H9 (cell line): ENCODE results near the gene CRMP1. TPM values are rescaled to one million over a fixed set of nuclear protein-coding genes. Genes with fewer than 3 reads are reported as not detected.

Source experiments
- DNase-seq: peaks from one replicate; pipeline ENCODE4 v3.0.0-alpha.2; 2017
- H2AFZ ChIP-seq: one replicate; pipeline ENCODE4 v1.6.1; 2013; ENCODE audit warnings: mild to moderate bottlenecking, low read length, control low read depth, moderate library complexity
- H2AK5ac ChIP-seq: 2 replicates; pipeline ENCODE4 v1.6.1; 2013; ENCODE audit warnings: low read length, control low read depth, mixed read lengths; ENCODE audit not compliant: insufficient read length
- H2BK120ac ChIP-seq: one replicate; pipeline ENCODE4 v1.6.1; 2013; ENCODE audit warnings: low read depth, mild to moderate bottlenecking, low read length, control low read depth, inconsistent platforms; ENCODE audit not compliant: poor library complexity, severe bottlenecking
- H2BK12ac ChIP-seq: 2 replicates; pipeline ENCODE4 v1.6.1; 2013; ENCODE audit warnings: low read length, control low read depth, mixed read lengths, low read depth; ENCODE audit not compliant: insufficient read length
- H2BK15ac ChIP-seq: 2 replicates; pipeline ENCODE4 v1.6.1; 2013; ENCODE audit warnings: low read depth, low read length, control low read depth
- H2BK20ac ChIP-seq: one replicate; pipeline ENCODE4 v1.6.1; 2013; ENCODE audit warnings: low read depth, mild to moderate bottlenecking, low read length, control low read depth, inconsistent platforms; ENCODE audit not compliant: poor library complexity, severe bottlenecking
- H2BK5ac ChIP-seq: 2 replicates; pipeline ENCODE4 v1.6.1; 2013; ENCODE audit warnings: low read length, control low read depth, mixed read lengths; ENCODE audit not compliant: insufficient read length
- H3K14ac ChIP-seq: 2 replicates; pipeline ENCODE4 v1.6.1; 2013; ENCODE audit warnings: low read length, control low read depth; ENCODE audit not compliant: insufficient read depth
- H3K18ac ChIP-seq: 2 replicates; pipeline ENCODE4 v1.6.1; 2013; ENCODE audit warnings: low read depth, mild to moderate bottlenecking, mixed read lengths, low read length, control low read depth; ENCODE audit not compliant: insufficient read length
- H3K23ac ChIP-seq: 2 replicates; pipeline ENCODE4 v1.6.1; 2013; ENCODE audit warnings: low read length, control low read depth, mixed read lengths, low read depth; ENCODE audit not compliant: insufficient read length
- H3K23me2 ChIP-seq: 2 replicates; pipeline ENCODE4 v1.6.1; 2013; ENCODE audit warnings: low read depth, mild to moderate bottlenecking, mixed read lengths, low read length, control low read depth; ENCODE audit not compliant: insufficient read length, poor library complexity, severe bottlenecking
- H3K27ac ChIP-seq: 2 replicates; pipeline ENCODE4 v1.5.1; 2013; ENCODE audit warnings: low read length, control low read depth, mixed read lengths, low read depth; ENCODE audit not compliant: insufficient read length
- H3K27me3 ChIP-seq: 2 replicates; pipeline ENCODE4 v1.6.1; 2013; ENCODE audit warnings: low read length, control low read depth, inconsistent platforms; ENCODE audit not compliant: insufficient read depth
- H3K4ac ChIP-seq: 2 replicates; pipeline ENCODE4 v1.6.1; 2013; ENCODE audit warnings: low read depth, mild to moderate bottlenecking, control low read depth, inconsistent platforms, low read length, moderate library complexity
- H3K4me1 ChIP-seq: 2 replicates; pipeline ENCODE4 v1.6.1; 2013; ENCODE audit warnings: low read length, control low read depth, inconsistent platforms; ENCODE audit not compliant: insufficient read depth
- H3K4me2 ChIP-seq: 2 replicates; pipeline ENCODE4 v1.6.1; 2013; ENCODE audit warnings: low read length, control low read depth, mixed read lengths; ENCODE audit not compliant: insufficient read length, insufficient read depth
- H3K56ac ChIP-seq: 2 replicates; pipeline ENCODE4 v1.6.1; 2013; ENCODE audit warnings: low read depth, mild to moderate bottlenecking, mixed read lengths, low read length, control low read depth; ENCODE audit not compliant: insufficient read length
- H3K79me1 ChIP-seq: 2 replicates; pipeline ENCODE4 v1.6.1; 2013; ENCODE audit warnings: low read depth, mild to moderate bottlenecking, moderate library complexity, low read length, control low read depth, inconsistent platforms; ENCODE audit not compliant: insufficient read depth, poor library complexity, severe bottlenecking
- H3K79me2 ChIP-seq: 2 replicates; pipeline ENCODE4 v1.6.1; 2013; ENCODE audit warnings: low read length, control low read depth, inconsistent platforms; ENCODE audit not compliant: insufficient read depth
- H3K9ac ChIP-seq: 2 replicates; pipeline ENCODE4 v1.6.1; 2013; ENCODE audit warnings: low read length, control low read depth, mixed read lengths; ENCODE audit not compliant: insufficient read length; ENCODE audit errors: extremely low read depth
- H3K9me3 ChIP-seq: one replicate; pipeline ENCODE4 v1.6.1; 2013; ENCODE audit warnings: low read depth, low read length, inconsistent platforms; ENCODE audit not compliant: control insufficient read depth
- H3T11ph ChIP-seq: one replicate; pipeline ENCODE4 v1.6.1; 2013; ENCODE audit warnings: mild to moderate bottlenecking, low read length, control low read depth, inconsistent platforms
- H4K20me1 ChIP-seq: one replicate; pipeline ENCODE4 v1.6.1; 2013; ENCODE audit not compliant: control insufficient read depth, insufficient read length, insufficient read depth
- H4K5ac ChIP-seq: 2 replicates; pipeline ENCODE4 v1.6.1; 2013; ENCODE audit warnings: low read depth, mild to moderate bottlenecking, mixed read lengths, low read length, control low read depth; ENCODE audit not compliant: insufficient read length
- H4K8ac ChIP-seq: replicated peaks from 2 replicates; pipeline ENCODE4 v1.6.1; 2013; ENCODE audit warnings: low read length, control low read depth, mixed read lengths, low read depth; ENCODE audit not compliant: insufficient read length
- H4K91ac ChIP-seq: 2 replicates; pipeline ENCODE4 v1.6.1; 2013; ENCODE audit warnings: low read depth, mild to moderate bottlenecking, moderate library complexity, mixed read lengths, low read length, control low read depth; ENCODE audit not compliant: insufficient read length
- H3K27ac Mint-ChIP-seq, 3 experiments: 2 replicates in 2 of 3; 3 replicates in 1 of 3; pipeline ENCODE4 v1.8.0; 2020 to 2021; ENCODE audit warnings: mixed read lengths in 3 of 3, mild to moderate bottlenecking in 1 of 3, moderate library complexity in 1 of 3
- H3K27me3 Mint-ChIP-seq: 2 replicates; pipeline ENCODE4 v1.8.0; 2021; ENCODE audit warnings: low read depth, mild to moderate bottlenecking, moderate library complexity, mixed read lengths
- H3K36me3 Mint-ChIP-seq, 3 experiments: 2 replicates in 2 of 3; 3 replicates in 1 of 3; pipeline ENCODE4 v1.8.0; 2020 to 2021; ENCODE audit warnings: low read depth in 3 of 3, mixed read lengths in 3 of 3; ENCODE audit not compliant: insufficient read depth in 1 of 3
- H3K4me1 Mint-ChIP-seq, 2 experiments: 2 replicates each; pipeline ENCODE4 v1.8.0; 2020; ENCODE audit warnings: mixed read lengths in 2 of 2
- H3K4me3 Mint-ChIP-seq, 2 experiments: 2 replicates in 1 of 2; 3 replicates in 1 of 2; pipeline ENCODE4 v1.8.0; 2020 to 2021; ENCODE audit warnings: mild to moderate bottlenecking in 2 of 2, mixed read lengths in 2 of 2, moderate library complexity in 1 of 2
- H3K9me3 Mint-ChIP-seq, 2 experiments: 2 replicates in 1 of 2; 3 replicates in 1 of 2; pipeline ENCODE4 v1.8.0; 2020; ENCODE audit warnings: mild to moderate bottlenecking in 2 of 2, mixed read lengths in 2 of 2, moderate library complexity in 1 of 2
- CTCF ChIP-seq: fragments of 200-600 bp; sonication (generic); conservative IDR thresholded peaks from 3 replicates; pipeline ENCODE4 v1.8.0; 2021; ENCODE audit warnings: antibody characterized with exemption, mild to moderate bottlenecking
- WGBS: extraction: QIAGEN DNeasy Blood & Tissue Kit; methylation state at CpG from one replicate; pipeline ENCODE4 v1.1.7; 2013; ENCODE audit warnings: missing lambda C conversion rate, low lambda C conversion rate, mixed read lengths; ENCODE audit not compliant: insufficient read length; ENCODE audit errors: extremely low coverage; 5-methylcytosine and 5-hydroxymethylcytosine counted together
- total RNA-seq: library from RNA; stranded (reverse); gene quantifications from 2 replicates; pipeline ENCODE4 v1.2.1, GENCODE V29; 2021

CRMP1 gene
- total RNA-seq, 1 experiment from 2014 or later, result 71.6 TPM

- Mint-ChIP-seq H3K4me1 (peaks cover 11 to 17% of the 10 kb centered on the region in 2 experiments), H3K27me3 (peaks cover 37% of the 10 kb centered on the region), H3K27ac (no peak overlapping the region), H3K36me3 (no peaks in the 10 kb centered on the region), H3K9me3 (no peaks in the 10 kb centered on the region), H3K4me3 (no peak overlapping the region)
- no peak for TF ChIP-seq CTCF
- no peak overlapping the region for H3K4me2 ChIP-seq
- no peak overlapping the region for H2BK5ac ChIP-seq
- no CpG with 5 or more reads among the region's 7 CpGs for WGBS
- H3K23me2 ChIP-seq, result no peaks in the 10 kb centered on the region
- H2AK5ac ChIP-seq, result no peak overlapping the region
- H2AFZ ChIP-seq, result no peak overlapping the region
- H3K4me1 ChIP-seq, result peaks cover 3% of the 10 kb centered on the region; the same call in 1 of the 2 replicates
- no peak overlapping the region for H3K9ac ChIP-seq
- H3K27ac ChIP-seq, result no peak overlapping the region
- no peak overlapping the region for H2BK12ac ChIP-seq
- no peak overlapping the region for H3T11ph ChIP-seq
- H4K8ac ChIP-seq, result no peak overlapping the region
- no peak for DNase-seq
- no peak overlapping the region for H3K4ac ChIP-seq
- H2BK120ac ChIP-seq, result no peak overlapping the region
- no peaks in the 10 kb centered on the region for H3K27me3 ChIP-seq
- no peak overlapping the region for H3K23ac ChIP-seq
- H3K79me2 ChIP-seq, result no peaks in the 10 kb centered on the region
- no peak overlapping the region for H3K18ac ChIP-seq
- H2BK20ac ChIP-seq, result no peak overlapping the region
- H2BK15ac ChIP-seq, result no peak overlapping the region
- no peaks in the 10 kb centered on the region for H3K9me3 ChIP-seq
- H3K79me1 ChIP-seq, result no peaks in the 10 kb centered on the region
- H3K14ac ChIP-seq, result no peak overlapping the region
- no peak overlapping the region for H4K5ac ChIP-seq
- H4K20me1 ChIP-seq, result no peaks in the 10 kb centered on the region
- no peak overlapping the region for H3K56ac ChIP-seq
- no peak overlapping the region for H4K91ac ChIP-seq
These were observed 38.0 kb upstream of the CRMP1 start for GRCh38 chr4:5930876-5931275.
